B cell (primary cell): ENCODE results near the gene KISS1. TPM values are rescaled to one million over a fixed set of nuclear protein-coding genes. Genes with fewer than 3 reads are reported as not detected.

ENCODE experiments used
- ATAC-seq: fragments of 200-7000 bp; cut with Tn5 transposase; one replicate; pipeline ENCODE4 v1.10.0; 2021; ENCODE audit warnings: low read depth, mild to moderate bottlenecking, moderate number of reproducible peaks, moderate library complexity
- CTCF ChIA-PET: fragments of 350-600 bp; sonication (Branson Sonifier 250); formaldehyde crosslinking; loops from one replicate; lab custom pipeline; 2021; ENCODE audit warnings: antibody characterized with exemption, inconsistent platforms; lab: Charles Lee
- POLR2A ChIA-PET: fragments of 350-600 bp; sonication (Branson Sonifier 250); formaldehyde crosslinking; loops from one replicate; lab custom pipeline; 2021; ENCODE audit warnings: antibody characterized with exemption; lab: Charles Lee
- DNase-seq: peaks from one replicate; pipeline ENCODE4 v3.0.0; 2013
- H2AFZ ChIP-seq: 2 replicates; pipeline ENCODE4 v1.6.1; 2012; ENCODE audit warnings: mild to moderate bottlenecking, low read depth, low read length; ENCODE audit not compliant: insufficient read depth, poor library complexity, severe bottlenecking
- H3K27ac ChIP-seq, 2 donors: 1 replicate in 1 of 2; 2 replicates in 1 of 2; pipeline ENCODE4 v1.5.1; 2012 to 2013; ENCODE audit warnings: low read length in 2 of 2, mild to moderate bottlenecking in 2 of 2, moderate library complexity in 1 of 2
- H3K27me3 ChIP-seq, 4 experiments: fragments of 200-600 bp in 1 of 4; sonication (generic) in 1 of 4; replicated peaks in 1 of 4; 1 replicate in 2 of 4; 2 replicates in 2 of 4; pipeline versions ENCODE4 v1.6.1 to v1.7.0; 2013 to 2016; ENCODE audit warnings: low read length in 3 of 4, mild to moderate bottlenecking in 2 of 4, mixed read lengths in 1 of 4, moderate library complexity in 1 of 4; ENCODE audit not compliant: insufficient read depth in 4 of 4, control insufficient read depth in 3 of 4; ENCODE audit errors: control extremely low read depth in 1 of 4
- H3K36me3 ChIP-seq, 2 experiments: replicated peaks in 1 of 2; 1 replicate in 1 of 2; 2 replicates in 1 of 2; pipeline versions ENCODE4 v1.6.1 to v1.7.1; 2013; ENCODE audit warnings: low read length in 1 of 2; ENCODE audit not compliant: insufficient read depth in 2 of 2, control insufficient read depth in 1 of 2; ENCODE audit errors: control extremely low read depth in 1 of 2, extremely low read depth in 1 of 2
- H3K4me1 ChIP-seq, 2 donors: fragments of 200-600 bp in 1 of 2; sonication (generic) in 1 of 2; 1 replicate in 1 of 2; 2 replicates in 1 of 2; pipeline versions ENCODE4 v1.5.1 to v1.6.1; 2013 to 2017; ENCODE audit warnings: low read length in 2 of 2; ENCODE audit not compliant: control insufficient read depth in 2 of 2, insufficient read depth in 2 of 2
- H3K4me2 ChIP-seq: replicated peaks from 2 replicates; pipeline ENCODE3; 2012; ENCODE audit warnings: mild to moderate bottlenecking, low read depth, low read length; ENCODE audit not compliant: poor library complexity, severe bottlenecking
- H3K4me3 ChIP-seq, 5 experiments: fragments of 200-600 bp in 1 of 5; sonication (generic) in 1 of 5; 1 replicate in 3 of 5; 2 replicates in 2 of 5; pipeline versions ENCODE4 v1.5.1 to v1.7.0; 2011 to 2016; ENCODE audit warnings: low read length in 4 of 5, mild to moderate bottlenecking in 4 of 5, low read depth in 2 of 5, control low read depth in 1 of 5, moderate library complexity in 1 of 5; ENCODE audit not compliant: insufficient read depth in 1 of 5; ENCODE audit errors: control extremely low read depth in 1 of 5, extremely low read depth in 1 of 5
- H3K79me2 ChIP-seq: fragments of 200-600 bp; sonication (generic); one replicate; pipeline ENCODE4 v1.6.0; 2016; ENCODE audit warnings: low read length; ENCODE audit not compliant: control insufficient read depth, insufficient read depth
- H3K9ac ChIP-seq: fragments of 200-600 bp; sonication (generic); 2 replicates; pipeline ENCODE4 v1.6.1; 2017; ENCODE audit warnings: mild to moderate bottlenecking, low read length, moderate library complexity
- H3K9me3 ChIP-seq, 3 donors: one replicate each; pipeline versions ENCODE4 v1.6.1 to v1.7.1; 2013; ENCODE audit warnings: low read length in 2 of 3; ENCODE audit not compliant: control insufficient read depth in 2 of 3, insufficient read depth in 1 of 3; ENCODE audit errors: control extremely low read depth in 1 of 3
- H4K20me1 ChIP-seq: 2 replicates; pipeline ENCODE4 v1.6.0; 2012; ENCODE audit warnings: mild to moderate bottlenecking, low read length; ENCODE audit not compliant: insufficient read depth, control insufficient read depth, poor library complexity, severe bottlenecking
- H3K27ac Mint-ChIP-seq: one replicate; pipeline ENCODE4 v1.8.0; 2021; ENCODE audit warnings: mixed read lengths
- H3K27me3 Mint-ChIP-seq: one replicate; pipeline ENCODE4 v1.8.0; 2021; ENCODE audit warnings: mixed read lengths
- H3K4me1 Mint-ChIP-seq: one replicate; pipeline ENCODE4 v1.8.0; 2021; ENCODE audit warnings: mixed read lengths
- H3K4me3 Mint-ChIP-seq: one replicate; pipeline ENCODE4 v1.8.0; 2021; ENCODE audit warnings: mixed read lengths
- H3K9me3 Mint-ChIP-seq: one replicate; pipeline ENCODE4 v1.8.0; 2022; ENCODE audit warnings: mixed read lengths; ENCODE audit not compliant: insufficient read depth
- CTCF ChIP-seq: fragments of 200-600 bp; IDR thresholded peaks from one replicate; pipeline ENCODE4 v1.8.0; 2022; ENCODE audit warnings: antibody characterized with exemption, mild to moderate bottlenecking
- EZH2 ChIP-seq: IDR thresholded peaks from 2 replicates; pipeline ENCODE4 v1.6.1; 2012; ENCODE audit warnings: borderline replicate concordance, low read depth, mild to moderate bottlenecking, moderate library complexity, low read length; ENCODE audit not compliant: insufficient read depth, poor library complexity, severe bottlenecking
- WGBS: methylation state at CpG from one replicate; pipeline ENCODE4 v1.1.5; 2013; ENCODE audit warnings: missing lambda C conversion rate; ENCODE audit not compliant: insufficient coverage; 5-methylcytosine and 5-hydroxymethylcytosine counted together
- intact Hi-C: fragments of 100-400 bp; cut with micrococcal nuclease; formaldehyde crosslinking; loops from one replicate; pipeline ENCODE4 v1.10.0; 2022
- polyA plus RNA-seq: library from polyadenylated mRNA; depleted of rRNA; stranded (reverse); fragments of >200 nt; gene quantifications from 2 replicates; pipeline ENCODE4 v1.2.3, GENCODE V29; 2012
- total RNA-seq, 2 donors: library from RNA; stranded (reverse); fragments of 120-200 nt in 1 of 2; gene quantifications; 1 replicate in 1 of 2; 2 replicates in 1 of 2; pipeline versions ENCODE4 v1.2.3 to v1.2.4, GENCODE V29; 2013 to 2022

Gene KISS1
- total and polyA plus RNA-seq, 2 donors (not counting 1 experiment from before 2014, with no cell fraction given), result not detected

GRCh38 chr1:204172404-204173029 lies 23.8 kb downstream of the KISS1 start:
- Histone ChIP-seq H3K4me3 (no peak overlapping the region), H3K4me1 (no peaks in the 10 kb centered on the region), H2AFZ (no peak overlapping the region), H3K9me3 (peaks cover 11 to 39% (median 29%) of the 10 kb centered on the region in 3 donors), H3K79me2 (no peaks in the 10 kb centered on the region), H4K20me1 (no peaks in the 10 kb centered on the region), H3K27me3 (peaks cover 0 to 6% (median 0%) of the 10 kb centered on the region in 4 experiments), H3K4me2 (no peak overlapping the region), H3K36me3 (no peaks in the 10 kb centered on the region), H3K27ac (no peak overlapping the region), H3K9ac (no peak overlapping the region)
- Mint-ChIP-seq H3K27me3 (peaks cover 8% of the 10 kb centered on the region), H3K9me3 (peaks cover 12% of the 10 kb centered on the region), H3K4me3 (no peak overlapping the region), H3K4me1 (no peaks in the 10 kb centered on the region), H3K27ac (no peak overlapping the region)
- intact Hi-C loops, result no loop called here
- DNase-seq, result no peak
- ChIA-PET POLR2A (interaction anchor here (0.5 kb wide), 1 partner anchor 252 kb away, joined by 3 read pairs; no protein-coding TSS in a partner anchor), CTCF (interaction anchor here (2.9 kb wide), 1 partner anchor 9 kb away, joined by 12 read pairs; no protein-coding TSS in a partner anchor)
- no peak for TF ChIP-seq EZH2
- TF ChIP-seq CTCF, result no peak
- ATAC-seq, result no peak
- WGBS, result no CpG with 5 or more reads among the region's 2 CpGs

- Mint-ChIP-seq H3K9me3 (peaks cover 12% of the 10 kb centered on the region), H3K27me3 (peaks cover 8% of the 10 kb centered on the region), H3K4me3 (no peak overlapping the region), H3K4me1 (no peaks in the 10 kb centered on the region), H3K27ac (no peak overlapping the region)
- no CpG with 5 or more reads among the region's 4 CpGs for WGBS
- no peak overlapping the region for H3K9ac ChIP-seq
- ChIA-PET CTCF (interaction anchor here (2.3 to 2.9 kb wide), 2 partner anchors 8 to 191 kb away, joined by 5 to 12 read pairs; no protein-coding TSS in a partner anchor), POLR2A (interaction anchor here (0.5 kb wide), 1 partner anchor 251 kb away, joined by 3 read pairs; no protein-coding TSS in a partner anchor)
- no peak overlapping the region for H2AFZ ChIP-seq
- DNase-seq (no peak), ATAC-seq (no peak)
- peaks cover 11 to 41% (median 32%) of the 10 kb centered on the region in 3 donors for H3K9me3 ChIP-seq
- TF ChIP-seq EZH2 (no peak), CTCF (no peak)
- H3K4me1 ChIP-seq, result no peaks in the 10 kb centered on the region
- no peaks in the 10 kb centered on the region for H3K79me2 ChIP-seq
- H3K27ac ChIP-seq, result no peak overlapping the region
- peaks cover 0 to 3% (median 0%) of the 10 kb centered on the region in 4 experiments for H3K27me3 ChIP-seq
- H3K36me3 ChIP-seq, result no peaks in the 10 kb centered on the region
- no peak overlapping the region for H3K4me2 ChIP-seq
- H4K20me1 ChIP-seq, result no peaks in the 10 kb centered on the region
- no peak overlapping the region for H3K4me3 ChIP-seq
- intact Hi-C loops, result no loop called here
Observed at GRCh38 chr1:204171751-204172178, 24.5 kb downstream of the KISS1 start.
